HEK293 (cell line): ENCODE data around the gene PTX4.

Experiments
- CTCF ChIA-PET: fragments of 350-600 bp; formaldehyde crosslinking; extraction: SDS; loops from one replicate; lab custom pipeline; 2021; ENCODE audit warnings: antibody characterized with exemption; lab: Yijun Ruan, JAX
- POLR2A ChIA-PET: fragments of 300-600 bp; formaldehyde crosslinking; extraction: SDS; loops from one replicate; lab custom pipeline; 2020; ENCODE audit warnings: antibody characterized with exemption, inconsistent platforms; lab: Yijun Ruan, JAX
- H3K27ac ChIP-seq: fragments of 200-500 bp; sonication (Bioruptor generic); 2 replicates; pipeline ENCODE4 v1.5.1; 2014; ENCODE audit warnings: low read depth, low read length, control low read depth, inconsistent platforms; ENCODE audit errors: extremely low read depth
- H3K36me3 ChIP-seq, 2 experiments: fragments of 200-500 bp in 1 of 2; sonication (Bioruptor generic) in 1 of 2; 1 replicate in 1 of 2; 2 replicates in 1 of 2; pipeline ENCODE4 v1.5.1; 2014 to 2017; ENCODE audit warnings: inconsistent platforms in 2 of 2, low read length in 2 of 2; ENCODE audit not compliant: control insufficient read depth in 2 of 2, insufficient read depth in 1 of 2
- H3K4me1 ChIP-seq: fragments of 200-500 bp; sonication (Bioruptor generic); 2 replicates; pipeline ENCODE4 v1.5.1; 2014; ENCODE audit warnings: mild to moderate bottlenecking, low read length, inconsistent platforms; ENCODE audit not compliant: control insufficient read depth, insufficient read depth
- H3K4me3 ChIP-seq: 2 replicates; pipeline ENCODE4 v1.5.1; 2011; ENCODE audit warnings: low read depth, mild to moderate bottlenecking, control low read depth, low read length, moderate library complexity
- H3K9me3 ChIP-seq: fragments of 200-500 bp; sonication (Bioruptor generic); 2 replicates; pipeline ENCODE4 v1.5.1; 2014; ENCODE audit warnings: low read depth, low read length, inconsistent platforms; ENCODE audit not compliant: control insufficient read depth, insufficient read depth
- BCL11B ChIP-seq: fragments of 450-650 bp; formaldehyde crosslinking; IDR thresholded peaks from 2 replicates; pipeline ENCODE4 v1.5.1; 2016; ENCODE audit warnings: low read depth, missing biosample characterization, missing genetic modification characterization
- KLF10 ChIP-seq: fragments of 450-650 bp; IDR thresholded peaks from 2 replicates; pipeline ENCODE4 v1.5.1; 2018; ENCODE audit warnings: missing biosample characterization, mild to moderate bottlenecking, missing genetic modification characterization
- KLF7 ChIP-seq: fragments of 450-650 bp; formaldehyde crosslinking; IDR thresholded peaks from 2 replicates; pipeline ENCODE4 v1.5.1; 2016; ENCODE audit warnings: missing biosample characterization, missing genetic modification characterization, borderline replicate concordance
- ZBTB20 ChIP-seq: fragments of 450-650 bp; formaldehyde crosslinking; IDR thresholded peaks from 2 replicates; pipeline ENCODE4 v1.5.1; 2016; ENCODE audit warnings: missing biosample characterization, missing genetic modification characterization
- ZNF146 ChIP-seq: fragments of 450-650 bp; formaldehyde crosslinking; IDR thresholded peaks from 2 replicates; pipeline ENCODE4 v1.5.1; 2016; ENCODE audit warnings: missing biosample characterization, missing genetic modification characterization
- ZNF214 ChIP-seq: fragments of 450-650 bp; formaldehyde crosslinking; IDR thresholded peaks from 2 replicates; pipeline ENCODE4 v1.5.1; 2017; ENCODE audit warnings: missing biosample characterization, mild to moderate bottlenecking, missing genetic modification characterization, borderline replicate concordance
- ZNF274 ChIP-seq, 2 experiments: fragments of 200-500 bp in 1 of 2; fragments of 450-650 bp in 1 of 2; sonication (Bioruptor generic) in 1 of 2; formaldehyde crosslinking in 1 of 2; IDR thresholded peaks; 2 replicates each; pipeline versions ENCODE4 v1.5.1 to v1.6.1; 2014 to 2016; ENCODE audit warnings: borderline replicate concordance in 1 of 2, inconsistent platforms in 1 of 2, low read length in 1 of 2, missing biosample characterization in 1 of 2, missing genetic modification characterization in 1 of 2
- ZNF292 ChIP-seq: fragments of 450-650 bp; formaldehyde crosslinking; IDR thresholded peaks from 2 replicates; pipeline ENCODE4 v1.5.1; 2016; ENCODE audit warnings: low read depth, missing biosample characterization, missing genetic modification characterization, borderline replicate concordance
- ZNF335 ChIP-seq: fragments of 450-650 bp; formaldehyde crosslinking; conservative IDR thresholded peaks from 2 replicates; pipeline ENCODE4 v1.5.1; 2016; ENCODE audit warnings: missing biosample characterization, missing genetic modification characterization
- ZNF394 ChIP-seq: fragments of 450-650 bp; formaldehyde crosslinking; IDR thresholded peaks from 2 replicates; pipeline ENCODE4 v1.5.1; 2016; ENCODE audit warnings: missing biosample characterization, missing genetic modification characterization, mild to moderate bottlenecking, moderate library complexity, borderline replicate concordance
- ZNF521 ChIP-seq: fragments of 450-650 bp; formaldehyde crosslinking; IDR thresholded peaks from 2 replicates; pipeline ENCODE4 v1.5.1; 2017; ENCODE audit warnings: missing biosample characterization, mild to moderate bottlenecking, missing genetic modification characterization
- ZNF660 ChIP-seq: fragments of 450-650 bp; IDR thresholded peaks from 2 replicates; pipeline ENCODE4 v1.5.1; 2018; ENCODE audit warnings: missing biosample characterization, mild to moderate bottlenecking, missing genetic modification characterization
- ZNF664 ChIP-seq: fragments of 450-650 bp; formaldehyde crosslinking; IDR thresholded peaks from 2 replicates; pipeline ENCODE4 v1.5.1; 2016; ENCODE audit warnings: missing biosample characterization, missing genetic modification characterization
- ZNF76 ChIP-seq: fragments of 450-650 bp; formaldehyde crosslinking; IDR thresholded peaks from 2 replicates; pipeline ENCODE4; 2016; ENCODE audit warnings: low read depth, missing biosample characterization, missing genetic modification characterization, borderline replicate concordance
- ZNF768 ChIP-seq: fragments of 450-650 bp; formaldehyde crosslinking; IDR thresholded peaks from 2 replicates; pipeline ENCODE4 v1.5.1; 2018; ENCODE audit warnings: missing biosample characterization, mild to moderate bottlenecking, missing genetic modification characterization
- TF ChIP-seq, protein P1 (sequence below): fragments of 450-650 bp; formaldehyde crosslinking; IDR thresholded peaks from 2 replicates; pipeline ENCODE4 v1.5.1; 2016; ENCODE audit warnings: missing biosample characterization, missing genetic modification characterization, low read depth
- TF ChIP-seq, protein P2 (sequence below): fragments of 450-650 bp; formaldehyde crosslinking; IDR thresholded peaks from 2 replicates; pipeline ENCODE4 v1.5.1; 2016; ENCODE audit warnings: missing biosample characterization, missing genetic modification characterization, low read depth
- TF ChIP-seq, protein P3 (sequence below): fragments of 450-650 bp; formaldehyde crosslinking; IDR thresholded peaks from 2 replicates; pipeline ENCODE4 v1.5.1; 2016; ENCODE audit warnings: missing biosample characterization, missing genetic modification characterization

PTX4 gene

DNA sequence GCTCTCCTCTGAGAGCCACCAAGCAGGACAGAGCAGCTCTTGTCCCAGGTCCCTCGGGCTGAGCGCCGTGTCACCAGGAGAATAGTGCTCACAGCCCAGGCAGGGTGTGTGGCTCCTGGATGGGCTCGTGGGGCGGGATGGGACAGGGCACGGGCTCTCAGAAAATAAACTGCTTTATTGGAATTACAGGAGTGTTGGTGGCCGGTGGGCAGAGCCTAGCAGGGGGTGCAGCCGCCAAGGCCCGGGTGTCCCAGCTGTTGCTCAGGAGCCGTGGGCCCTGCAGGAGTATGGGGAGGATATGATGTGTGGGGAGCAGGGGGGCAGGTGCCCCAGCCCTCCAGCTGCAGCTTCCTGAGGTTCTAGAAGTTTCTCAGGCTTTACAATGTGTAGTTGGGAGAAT lies 21.5 kb upstream of the PTX4 start (continued):
- TF ChIP-seq ZNF292 (tag by site-specific recombination) (no peak), ZNF664 (no peak), ZNF76 (no peak), ZBTB20 (tag by site-specific recombination) (no peak)
- TF ChIP-seq, protein P1, sequence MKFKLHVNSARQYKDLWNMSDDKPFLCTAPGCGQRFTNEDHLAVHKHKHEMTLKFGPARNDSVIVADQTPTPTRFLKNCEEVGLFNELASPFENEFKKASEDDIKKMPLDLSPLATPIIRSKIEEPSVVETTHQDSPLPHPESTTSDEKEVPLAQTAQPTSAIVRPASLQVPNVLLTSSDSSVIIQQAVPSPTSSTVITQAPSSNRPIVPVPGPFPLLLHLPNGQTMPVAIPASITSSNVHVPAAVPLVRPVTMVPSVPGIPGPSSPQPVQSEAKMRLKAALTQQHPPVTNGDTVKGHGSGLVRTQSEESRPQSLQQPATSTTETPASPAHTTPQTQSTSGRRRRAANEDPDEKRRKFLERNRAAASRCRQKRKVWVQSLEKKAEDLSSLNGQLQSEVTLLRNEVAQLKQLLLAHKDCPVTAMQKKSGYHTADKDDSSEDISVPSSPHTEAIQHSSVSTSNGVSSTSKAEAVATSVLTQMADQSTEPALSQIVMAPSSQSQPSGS (tag by site-specific recombination) = no peak
- TF ChIP-seq, protein P2, sequence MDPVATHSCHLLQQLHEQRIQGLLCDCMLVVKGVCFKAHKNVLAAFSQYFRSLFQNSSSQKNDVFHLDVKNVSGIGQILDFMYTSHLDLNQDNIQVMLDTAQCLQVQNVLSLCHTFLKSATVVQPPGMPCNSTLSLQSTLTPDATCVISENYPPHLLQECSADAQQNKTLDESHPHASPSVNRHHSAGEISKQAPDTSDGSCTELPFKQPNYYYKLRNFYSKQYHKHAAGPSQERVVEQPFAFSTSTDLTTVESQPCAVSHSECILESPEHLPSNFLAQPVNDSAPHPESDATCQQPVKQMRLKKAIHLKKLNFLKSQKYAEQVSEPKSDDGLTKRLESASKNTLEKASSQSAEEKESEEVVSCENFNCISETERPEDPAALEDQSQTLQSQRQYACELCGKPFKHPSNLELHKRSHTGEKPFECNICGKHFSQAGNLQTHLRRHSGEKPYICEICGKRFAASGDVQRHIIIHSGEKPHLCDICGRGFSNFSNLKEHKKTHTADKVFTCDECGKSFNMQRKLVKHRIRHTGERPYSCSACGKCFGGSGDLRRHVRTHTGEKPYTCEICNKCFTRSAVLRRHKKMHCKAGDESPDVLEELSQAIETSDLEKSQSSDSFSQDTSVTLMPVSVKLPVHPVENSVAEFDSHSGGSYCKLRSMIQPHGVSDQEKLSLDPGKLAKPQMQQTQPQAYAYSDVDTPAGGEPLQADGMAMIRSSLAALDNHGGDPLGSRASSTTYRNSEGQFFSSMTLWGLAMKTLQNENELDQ (tag by site-specific recombination) = no peak

- peaks cover 0 to 60% of the 10 kb centered on the region in 2 experiments; a peak in 1 of 3 replicates for H3K36me3 ChIP-seq
- POLR2A ChIA-PET = no interaction called here
- H3K27ac ChIP-seq = no peak overlapping the region
- no peaks in the 10 kb centered on the region for H3K9me3 ChIP-seq
- CTCF ChIA-PET = no interaction called here
- no peaks in the 10 kb centered on the region for H3K4me1 ChIP-seq
- TF ChIP-seq KLF10 (tag by site-specific recombination) = no peak
- TF ChIP-seq BCL11B (tag by site-specific recombination) = no peak
- no peak for TF ChIP-seq KLF7 (tag by site-specific recombination)
- no peak for TF ChIP-seq ZNF214 (tag by site-specific recombination)
- TF ChIP-seq, protein P3, sequence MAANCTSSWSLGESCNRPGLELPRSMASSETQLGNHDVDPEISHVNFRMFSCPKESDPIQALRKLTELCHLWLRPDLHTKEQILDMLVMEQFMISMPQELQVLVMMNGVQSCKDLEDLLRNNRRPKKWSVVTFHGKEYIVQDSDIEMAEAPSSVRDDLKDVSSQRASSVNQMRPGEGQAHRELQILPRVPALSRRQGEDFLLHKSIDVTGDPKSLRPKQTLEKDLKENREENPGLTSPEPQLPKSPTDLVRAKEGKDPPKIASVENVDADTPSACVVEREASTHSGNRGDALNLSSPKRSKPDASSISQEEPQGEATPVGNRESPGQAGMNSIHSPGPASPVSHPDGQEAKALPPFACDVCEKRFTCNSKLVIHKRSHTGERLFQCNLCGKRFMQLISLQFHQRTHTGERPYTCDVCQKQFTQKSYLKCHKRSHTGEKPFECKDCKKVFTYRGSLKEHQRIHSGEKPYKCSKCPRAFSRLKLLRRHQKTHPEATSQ (tag by site-specific recombination) = no peak
- TF ChIP-seq ZNF146 (tag by site-specific recombination) = no peak
- TF ChIP-seq ZNF394 (tag by site-specific recombination) = no peak
- TF ChIP-seq ZNF660 (tag by site-specific recombination) = no peak
- TF ChIP-seq ZNF274 (IDR thresholded peaks at IDR 0.05; ENCODE audit: low read length) = no peak
- no peak for TF ChIP-seq ZNF274 (tag by site-specific recombination; IDR thresholded peaks at IDR 0.05; ENCODE audit: borderline replicate concordance)
- TF ChIP-seq ZNF335 (tag by site-specific recombination) = no peak
- TF ChIP-seq ZNF521 (tag by site-specific recombination) = no peak
- TF ChIP-seq ZNF768 = no peak
- H3K4me3 ChIP-seq = no peak overlapping the region
Observed at GRCh38 chr16:1509307-1510221, 20.8 kb upstream of the PTX4 start.
